ENCODE measurements around the gene DLG1. TPM values are rescaled to one million over a fixed set of nuclear protein-coding genes. Genes with fewer than 3 reads are reported as not detected.
"Not testable (repeated sequence)": the region's sequence is repeated elsewhere in the genome, so short reads cannot be mapped to it uniquely, and the experiment has no call there.

DLG1 gene
- polyA plus RNA-seq, 1 experiment: 58.9 TPM

GRCh38 chr3:197042539-197042938 is 255.9 kb downstream of the DLG1 start:
- Histone ChIP-seq H3K27ac (ENCODE audit: low read depth, low read length) (no peak overlapping the region), H3K4me3 (ENCODE audit: low read depth, low read length) (no peak overlapping the region), H3K27me3 (ENCODE audit: control insufficient read depth, insufficient read depth, low read length) (no peaks in the 10 kb centered on the region), H3K9me3 (ENCODE audit: control insufficient read depth, insufficient read depth, low read length) (no peaks in the 10 kb centered on the region)
- ChIA-PET POLR2A (no interaction called here), CTCF (interaction anchor here (6.4 kb wide), 1 partner anchor 13 kb away, joined by 44 read pairs; the partner anchor contains the start of gene MELTF)
- TF ChIP-seq, protein P1, sequence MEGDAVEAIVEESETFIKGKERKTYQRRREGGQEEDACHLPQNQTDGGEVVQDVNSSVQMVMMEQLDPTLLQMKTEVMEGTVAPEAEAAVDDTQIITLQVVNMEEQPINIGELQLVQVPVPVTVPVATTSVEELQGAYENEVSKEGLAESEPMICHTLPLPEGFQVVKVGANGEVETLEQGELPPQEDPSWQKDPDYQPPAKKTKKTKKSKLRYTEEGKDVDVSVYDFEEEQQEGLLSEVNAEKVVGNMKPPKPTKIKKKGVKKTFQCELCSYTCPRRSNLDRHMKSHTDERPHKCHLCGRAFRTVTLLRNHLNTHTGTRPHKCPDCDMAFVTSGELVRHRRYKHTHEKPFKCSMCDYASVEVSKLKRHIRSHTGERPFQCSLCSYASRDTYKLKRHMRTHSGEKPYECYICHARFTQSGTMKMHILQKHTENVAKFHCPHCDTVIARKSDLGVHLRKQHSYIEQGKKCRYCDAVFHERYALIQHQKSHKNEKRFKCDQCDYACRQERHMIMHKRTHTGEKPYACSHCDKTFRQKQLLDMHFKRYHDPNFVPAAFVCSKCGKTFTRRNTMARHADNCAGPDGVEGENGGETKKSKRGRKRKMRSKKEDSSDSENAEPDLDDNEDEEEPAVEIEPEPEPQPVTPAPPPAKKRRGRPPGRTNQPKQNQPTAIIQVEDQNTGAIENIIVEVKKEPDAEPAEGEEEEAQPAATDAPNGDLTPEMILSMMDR (IDR thresholded peaks at IDR 0.05; ENCODE audit: low read depth, low read length): no peak
- no peak for DNase-seq (ENCODE audit: low read depth, low spot score)

DNA sequence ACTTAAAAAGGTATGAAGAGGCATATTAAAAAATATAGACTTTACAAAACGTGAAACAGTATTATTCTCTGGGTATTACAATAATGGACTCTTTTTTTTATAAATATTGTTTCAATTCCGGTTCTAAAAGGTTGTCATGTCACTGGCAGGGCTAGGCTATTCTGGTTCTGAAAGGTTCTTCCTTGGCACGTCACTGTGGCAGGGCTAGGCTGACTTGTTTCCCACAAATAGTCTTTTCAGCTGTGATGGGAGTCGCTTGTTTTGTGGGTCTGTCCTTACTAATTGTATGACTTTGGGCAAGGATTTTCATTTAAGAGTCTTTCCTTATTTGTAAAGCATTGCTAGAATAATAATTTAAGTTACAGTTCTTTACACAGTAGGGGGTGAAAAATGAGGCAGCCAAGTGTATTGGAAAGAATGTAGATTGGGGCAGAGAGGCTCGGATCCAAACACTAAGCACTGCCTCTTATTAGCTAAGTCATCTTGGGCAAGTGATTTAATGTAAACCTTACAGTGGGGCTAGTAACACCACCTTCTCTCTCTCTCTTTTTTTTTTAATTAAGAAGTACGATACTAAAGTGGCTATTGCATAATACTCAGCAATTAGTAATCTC is 256.4 kb downstream of the DLG1 start:
- ChIA-PET CTCF (interaction anchor here (1.5 to 6.4 kb wide), 2 partner anchors 12 to 145 kb away, joined by 4 to 44 read pairs; partner anchors contain the start of gene MELTF), POLR2A (no interaction called here)
- no peak for DNase-seq (ENCODE audit: low read depth, low spot score)
- no peaks in the 10 kb centered on the region for H3K9me3 ChIP-seq (ENCODE audit: control insufficient read depth, insufficient read depth, low read length)
- H3K27me3 ChIP-seq (ENCODE audit: control insufficient read depth, insufficient read depth, low read length): no peaks in the 10 kb centered on the region
- H3K4me3 ChIP-seq (ENCODE audit: low read depth, low read length): no peak overlapping the region
- TF ChIP-seq, protein P1 (IDR thresholded peaks at IDR 0.05; ENCODE audit: low read depth, low read length): no peak
- no peak overlapping the region for H3K27ac ChIP-seq (ENCODE audit: low read depth, low read length)

DNA sequence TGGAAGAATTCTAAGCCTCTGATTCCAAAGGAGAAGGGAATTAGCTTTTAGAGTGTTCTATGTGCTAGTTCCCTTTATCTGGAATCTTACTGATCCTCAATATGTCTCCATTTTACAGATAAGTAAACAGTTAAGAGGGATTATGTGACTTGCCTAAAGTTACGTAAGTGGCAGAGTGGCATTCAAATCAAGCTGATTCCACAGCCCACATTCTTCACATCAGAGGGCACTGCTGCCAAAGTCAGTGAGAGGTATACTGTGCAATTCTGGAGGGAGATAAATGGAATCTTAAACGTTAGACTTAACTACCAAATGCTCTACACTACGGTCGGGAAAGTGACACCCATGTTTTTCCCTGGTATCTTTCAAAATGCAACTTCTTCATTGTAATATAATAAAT is 257.8 kb downstream of the DLG1 start:
- no peak for DNase-seq (ENCODE audit: low read depth, low spot score)
- TF ChIP-seq, protein P1 (IDR thresholded peaks at IDR 0.05; ENCODE audit: low read depth, low read length): no peak
- POLR2A ChIA-PET: no interaction called here
- Histone ChIP-seq H3K9me3 (ENCODE audit: control insufficient read depth, insufficient read depth, low read length) (no peaks in the 10 kb centered on the region), H3K4me3 (ENCODE audit: low read depth, low read length) (no peak overlapping the region), H3K27ac (ENCODE audit: low read depth, low read length) (no peak overlapping the region), H3K27me3 (ENCODE audit: control insufficient read depth, insufficient read depth, low read length) (no peaks in the 10 kb centered on the region)
- CTCF ChIA-PET: interaction anchor here (0.6 to 6.4 kb wide), 3 partner anchors 11 to 1500 kb away, joined by 4 to 44 read pairs (median 9); partner anchors contain the start of gene MELTF

DNA sequence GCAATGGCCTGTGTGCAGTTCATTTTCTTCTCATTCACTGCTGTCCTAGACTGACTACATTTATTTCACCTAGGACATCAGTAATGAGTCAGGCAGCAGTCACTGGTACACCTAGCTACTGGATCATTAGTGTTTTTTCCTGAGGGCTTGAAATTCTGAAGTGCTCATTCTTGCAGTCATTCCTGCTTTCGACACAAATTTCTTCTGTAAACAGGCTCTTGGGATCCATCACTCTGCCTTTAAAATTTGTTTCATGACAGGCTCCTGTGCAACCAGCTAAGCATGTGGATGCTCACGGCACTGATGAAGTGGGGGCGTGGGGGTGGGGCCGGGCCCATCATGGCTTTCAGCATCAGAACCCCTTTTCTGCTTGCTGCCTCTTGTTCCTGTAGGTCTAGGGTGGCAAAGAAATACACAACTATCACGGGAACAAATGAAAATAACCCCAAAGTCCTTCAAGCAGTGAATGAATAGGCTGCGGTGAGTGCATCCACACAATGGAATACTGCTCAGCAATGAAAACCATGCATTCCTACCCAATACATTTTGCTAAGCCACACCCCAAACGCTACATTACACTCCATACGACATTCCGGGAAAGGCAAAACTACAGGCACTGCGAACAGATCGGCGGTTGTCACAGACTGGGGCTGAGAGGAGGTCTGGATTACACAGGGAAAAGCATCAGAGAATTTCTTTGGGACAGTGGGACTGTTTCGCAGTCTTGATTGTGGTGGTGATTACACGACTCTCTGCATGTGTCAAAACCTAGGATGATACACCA is 259.5 kb downstream of the DLG1 start:
- Histone ChIP-seq H3K27me3 (ENCODE audit: control insufficient read depth, insufficient read depth, low read length) (no peaks in the 10 kb centered on the region), H3K4me3 (ENCODE audit: low read depth, low read length) (no peak overlapping the region), H3K27ac (ENCODE audit: low read depth, low read length) (no peak overlapping the region), H3K9me3 (ENCODE audit: control insufficient read depth, insufficient read depth, low read length) (no peaks in the 10 kb centered on the region)
- TF ChIP-seq, protein P1 (IDR thresholded peaks at IDR 0.05; ENCODE audit: low read depth, low read length): no peak
- no peak for DNase-seq (ENCODE audit: low read depth, low spot score)
- ChIA-PET POLR2A (no interaction called here), CTCF (interaction anchor here (1.5 kb wide), 1 partner anchor 9 kb away, joined by 4 read pairs; the partner anchor contains the start of gene MELTF)

GRCh38 chr3:197035577-197035976 is 262.8 kb downstream of the DLG1 start:
- CTCF ChIA-PET: no interaction called here
- H3K27ac ChIP-seq (ENCODE audit: low read depth, low read length): no peak overlapping the region
- no peaks in the 10 kb centered on the region for H3K27me3 ChIP-seq (ENCODE audit: control insufficient read depth, insufficient read depth, low read length)
- H3K4me3 ChIP-seq (ENCODE audit: low read depth, low read length): no peak overlapping the region
- TF ChIP-seq, protein P1 (IDR thresholded peaks at IDR 0.05; ENCODE audit: low read depth, low read length): no peak
- no peak for DNase-seq (ENCODE audit: low read depth, low spot score)
- no peaks in the 10 kb centered on the region for H3K9me3 ChIP-seq (ENCODE audit: control insufficient read depth, insufficient read depth, low read length)
- POLR2A ChIA-PET: interaction anchor here (0.6 kb wide), 1 partner anchor 9 kb away, joined by 3 read pairs; no protein-coding TSS in a partner anchor

- CTCF ChIA-PET: interaction anchor here (0.6 kb wide), 1 partner anchor 97 kb away, joined by 3 read pairs; no protein-coding TSS in a partner anchor
- POLR2A ChIA-PET; H3K9me3 ChIP-seq (ENCODE audit: control insufficient read depth, insufficient read depth, low read length); H3K4me3 ChIP-seq (ENCODE audit: low read depth, low read length); DNase-seq (ENCODE audit: low read depth, low spot score); H3K27ac ChIP-seq (ENCODE audit: low read depth, low read length); H3K27me3 ChIP-seq (ENCODE audit: control insufficient read depth, insufficient read depth, low read length): not testable (repeated sequence)
Observed at GRCh38 chr3:197034778-197035177, 263.6 kb downstream of the DLG1 start.

GRCh38 chr3:197033764-197034163 is 264.6 kb downstream of the DLG1 start:
- H3K9me3 ChIP-seq (ENCODE audit: control insufficient read depth, insufficient read depth, low read length); H3K4me3 ChIP-seq (ENCODE audit: low read depth, low read length); CTCF ChIA-PET; DNase-seq (ENCODE audit: low read depth, low spot score); H3K27ac ChIP-seq (ENCODE audit: low read depth, low read length); POLR2A ChIA-PET; H3K27me3 ChIP-seq (ENCODE audit: control insufficient read depth, insufficient read depth, low read length): not testable (repeated sequence)

Measured in AG04450 (cell line).